SK-N-MC (cell line): ENCODE measurements around the gene PCED1A.

Experiments
- EZH2 ChIP-seq: fragments of 200-600 bp; sonication (generic); IDR thresholded peaks from one replicate; pipeline ENCODE4 v1.6.1; 2017; ENCODE audit warnings: antibody characterized with exemption
- POLR2AphosphoS5 ChIP-seq: IDR thresholded peaks from 2 replicates; pipeline ENCODE4 v1.6.1; 2012; ENCODE audit warnings: mild to moderate bottlenecking, low read depth, low read length, borderline replicate concordance

- TF ChIP-seq POLR2AphosphoS5 (no peak), EZH2 (no peak)
Measured at GRCh38 chr20:2867081-2867864, 26.8 kb upstream of the PCED1A start.
